Stromal cell of bone marrow (primary cell): ENCODE measurements around the gene RRAS2.
"Not testable (repeated sequence)": the region's sequence is repeated elsewhere in the genome, so short reads cannot be mapped to it uniquely, and the experiment has no call there.

Experiments used
- DNase-seq: peaks from one replicate; pipeline ENCODE4 v3.0.0-alpha.2; 2012; ENCODE audit warnings: low read depth

The RRAS2 gene

GRCh38 chr11:14358729-14359439 is at the start of gene RRAS2:
Gene RRAS2, minus strand, starts transcription at chr11:14359183. Its CDS starts 313 bp downstream, at chr11:14358870.
- peak; percentile 47 for DNase-seq

DNA sequence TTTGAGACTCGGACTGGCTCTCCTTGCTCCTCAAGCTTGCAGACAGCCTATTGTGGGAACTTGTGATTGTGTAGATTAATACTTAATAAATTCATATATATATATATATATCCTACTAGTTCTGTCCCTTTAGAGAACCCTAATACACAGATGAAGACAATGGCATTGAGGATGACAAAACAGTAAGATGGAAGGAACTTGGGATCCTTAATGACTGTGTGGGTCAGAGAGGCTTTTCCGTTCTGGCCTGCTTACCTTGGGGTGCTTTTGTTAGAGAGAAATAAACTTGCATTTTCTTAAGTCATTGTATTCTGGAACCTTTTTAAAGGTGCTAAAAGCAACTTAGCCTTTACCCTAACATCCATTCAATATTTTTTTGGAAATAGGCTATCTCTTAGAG is 49.6 kb upstream of the RRAS2 start:
- DNase-seq, result no peak

DNA sequence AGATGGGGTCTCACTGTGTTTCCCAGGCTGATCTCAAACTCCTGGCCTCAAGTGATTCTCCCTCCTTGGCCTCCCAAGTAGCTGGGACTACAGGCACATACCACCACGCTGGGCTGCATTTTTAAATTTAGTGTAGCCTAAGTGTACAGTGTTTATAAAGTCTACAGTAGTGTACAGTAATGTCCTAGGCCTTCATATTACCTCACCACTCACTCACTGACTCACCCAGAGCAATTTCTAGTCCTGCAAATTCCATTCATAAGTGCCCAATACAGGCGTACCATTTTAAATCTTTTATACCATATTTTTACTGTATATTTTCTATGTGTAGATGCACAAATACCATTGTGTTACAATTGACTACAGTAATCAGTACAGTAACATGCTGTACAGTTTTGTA is 47.1 kb upstream of the RRAS2 start:
- not testable (repeated sequence) for DNase-seq

GRCh38 chr11:14403528-14403927 is 44.5 kb upstream of the RRAS2 start:
- not testable (repeated sequence) for DNase-seq

DNA sequence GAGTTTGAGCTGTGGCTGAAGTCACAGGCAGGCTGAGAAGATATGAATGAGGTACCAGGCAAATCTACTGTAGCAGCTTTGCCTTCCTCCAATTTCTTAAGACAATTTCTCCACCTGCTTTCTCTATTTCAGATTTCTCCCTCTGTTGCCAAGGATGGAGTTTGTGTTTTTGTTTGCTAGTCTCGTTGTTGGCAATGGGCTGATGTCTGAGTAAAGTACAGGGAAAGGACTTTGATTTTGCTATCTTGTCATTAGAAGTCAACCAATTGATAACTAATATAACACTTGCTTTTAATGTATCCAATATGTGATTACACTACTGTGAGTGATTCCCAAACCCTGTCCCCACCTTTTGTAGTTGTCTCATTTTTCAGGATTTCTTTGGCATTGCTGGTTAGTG is 40.1 kb upstream of the RRAS2 start:
- no peak for DNase-seq

GRCh38 chr11:14396273-14396672 is 37.3 kb upstream of the RRAS2 start:
- DNase-seq, result no peak

DNA sequence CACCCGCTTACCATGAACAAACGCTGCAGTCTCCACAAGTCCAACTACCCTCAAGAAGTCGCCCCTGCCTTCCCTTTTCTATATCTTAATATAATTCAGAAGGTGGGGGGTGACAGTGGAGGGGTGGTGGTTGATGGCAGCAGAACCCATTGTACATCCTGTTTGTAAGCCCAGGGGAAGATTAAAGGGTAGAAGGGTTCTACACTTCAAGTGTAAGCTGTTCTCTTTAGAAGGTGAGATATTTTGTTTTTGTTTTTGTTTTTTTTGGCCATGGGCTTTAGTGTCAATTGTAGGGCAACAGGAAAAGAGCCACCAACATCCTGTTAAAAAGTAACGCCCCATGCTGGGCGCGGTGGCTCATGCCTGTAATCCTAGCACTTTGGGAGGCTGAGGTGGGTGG is 34.9 kb upstream of the RRAS2 start:
- no peak for DNase-seq

DNA sequence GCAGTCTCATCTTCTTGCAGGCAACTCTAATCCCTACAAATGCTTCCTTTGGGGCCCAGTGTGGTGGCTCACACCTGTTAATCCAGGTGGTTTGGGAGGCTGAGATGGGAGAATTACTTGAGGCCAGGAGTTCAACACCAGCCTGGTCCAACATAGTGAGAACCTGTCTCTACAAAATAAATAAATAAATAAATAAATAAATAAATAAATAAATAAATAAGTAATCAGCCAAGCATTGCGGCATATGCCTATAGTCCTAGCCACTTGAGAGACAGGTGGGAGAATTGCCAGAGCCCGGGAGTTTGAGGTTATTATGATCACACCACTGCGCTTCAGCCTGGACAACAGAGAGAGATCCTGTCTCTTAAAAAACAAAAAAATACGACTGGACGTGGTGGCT is 34.1 kb upstream of the RRAS2 start:
- no peak for DNase-seq

- DNase-seq, result no peak
These were observed 31.7 kb upstream of the RRAS2 start for GRCh38 chr11:14390669-14391068.

DNA sequence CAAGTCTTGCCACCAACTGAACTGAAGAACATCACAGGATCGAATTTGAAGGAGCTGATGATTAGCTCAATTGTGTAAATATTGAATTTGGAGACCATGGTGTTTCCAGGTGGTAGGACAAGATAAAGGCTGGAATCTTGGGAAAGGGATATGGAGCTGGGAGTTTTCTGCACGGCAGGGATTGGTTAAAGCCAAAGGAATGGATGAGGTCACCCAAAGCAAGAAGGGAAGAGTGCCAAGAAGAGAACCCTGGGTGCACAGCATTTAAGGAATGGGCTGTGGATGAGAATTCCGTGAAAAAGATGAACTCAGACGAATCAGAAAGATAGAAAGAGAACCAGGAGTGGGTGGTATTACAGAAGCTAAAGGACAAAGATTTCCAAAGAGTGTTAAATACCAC is 29.4 kb upstream of the RRAS2 start:
- no peak for DNase-seq

DNA sequence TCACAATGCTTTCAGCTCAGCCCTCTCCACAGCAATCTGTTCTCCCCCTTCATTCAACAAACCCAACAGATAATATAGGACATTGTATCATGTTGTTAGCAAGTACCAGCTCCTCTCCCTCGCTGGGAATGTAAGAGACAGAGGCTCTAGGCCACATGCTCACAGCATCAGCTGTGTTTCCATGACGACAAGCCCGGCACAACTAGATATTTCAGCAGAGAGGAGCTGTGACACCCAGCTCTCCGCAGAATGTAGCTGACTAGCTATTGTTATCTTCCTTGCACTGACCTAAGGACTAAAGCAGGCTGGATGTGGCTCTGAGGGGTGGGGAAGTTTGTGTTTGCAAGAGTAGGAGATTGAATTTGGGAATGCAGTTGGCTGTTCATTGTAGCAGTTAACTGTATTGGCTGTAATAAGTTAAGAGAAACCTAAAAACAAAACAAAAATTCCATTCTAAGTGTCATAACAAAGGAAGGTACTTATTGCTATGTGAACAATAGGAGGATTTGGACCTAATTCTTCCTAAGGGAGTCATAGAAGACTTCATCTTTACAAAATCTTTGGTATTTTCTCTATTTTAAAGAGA is 28.0 kb upstream of the RRAS2 start:
- DNase-seq, result peak; percentile 50

DNA sequence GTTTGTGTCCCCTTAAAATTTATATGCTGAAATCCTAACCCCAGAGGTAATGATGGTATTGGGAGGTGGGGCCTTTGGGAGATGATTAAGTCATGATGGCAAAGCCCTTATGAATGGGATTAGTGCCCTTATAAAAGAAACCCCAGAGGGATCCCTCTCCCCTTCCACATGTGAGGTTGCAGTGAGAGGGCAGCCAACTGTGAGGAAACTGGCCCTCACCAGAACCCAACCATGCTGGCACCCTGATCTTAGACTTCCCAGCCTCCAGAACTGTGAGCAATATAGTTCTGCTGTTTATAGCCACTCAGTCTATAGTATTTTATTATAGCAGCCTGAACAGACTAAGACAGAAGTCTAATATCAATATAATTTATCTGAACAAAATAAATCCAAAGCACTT is 27.1 kb upstream of the RRAS2 start:
- DNase-seq, result no peak

- peak; percentile 86 for DNase-seq
These were observed 25.4 kb upstream of the RRAS2 start for GRCh38 chr11:14384338-14384737.

GRCh38 chr11:14381968-14382367 is 23.0 kb upstream of the RRAS2 start:
- no peak for DNase-seq

DNA sequence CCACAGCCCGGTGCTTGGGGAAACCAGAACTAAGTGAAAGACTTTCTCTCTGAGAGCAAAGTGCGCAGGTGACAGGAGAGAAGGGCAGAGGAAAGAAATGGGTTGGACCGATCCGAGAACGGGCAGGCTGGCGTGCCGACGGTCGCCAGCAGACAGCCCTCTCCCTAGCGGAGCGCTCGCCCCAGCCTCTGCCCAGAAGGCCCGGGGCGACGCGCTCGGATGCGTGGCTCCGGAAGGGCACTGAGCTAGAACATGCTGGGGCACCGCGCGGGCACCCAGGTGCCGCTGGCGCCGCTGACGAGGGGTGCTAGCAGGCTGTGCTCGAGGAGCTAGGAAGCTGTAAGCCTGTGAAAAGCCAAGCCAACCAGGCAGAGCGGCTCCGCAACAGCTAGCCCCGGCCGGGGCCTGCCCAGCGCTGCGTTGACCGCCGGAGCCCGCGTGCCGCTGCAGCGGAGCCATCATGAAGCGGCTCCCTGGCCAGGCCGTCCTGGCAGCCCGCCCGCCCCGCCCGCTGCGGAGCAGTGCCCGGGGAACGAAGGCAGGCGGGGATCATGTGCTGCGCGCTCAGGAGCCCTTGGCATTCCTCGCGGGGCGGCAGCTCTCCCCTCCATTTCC is 22.1 kb upstream of the RRAS2 start:
- no peak for DNase-seq

- no peak for DNase-seq
These were observed 21.3 kb upstream of the RRAS2 start for GRCh38 chr11:14380125-14380936.

DNA sequence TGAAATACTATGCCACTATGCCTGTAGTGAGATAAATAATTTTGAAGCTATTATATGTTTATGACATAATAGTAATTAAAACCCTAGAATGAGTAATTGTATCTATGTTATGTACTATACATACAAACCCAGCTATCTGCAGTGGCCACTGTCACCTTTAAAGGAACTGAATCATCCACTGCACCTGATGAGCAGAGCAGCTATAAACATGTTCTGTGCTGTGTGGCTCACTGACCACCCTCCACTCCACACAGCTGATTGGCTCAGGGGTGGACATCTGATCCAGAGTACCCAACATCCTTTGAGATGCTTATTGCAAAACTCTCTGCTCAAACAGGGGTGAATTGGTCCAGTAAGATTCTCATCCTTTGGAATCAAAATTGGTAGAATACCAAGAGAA is 19.2 kb upstream of the RRAS2 start:
- DNase-seq, result no peak

- DNase-seq, result no peak
These were observed 17.9 kb upstream of the RRAS2 start for GRCh38 chr11:14376920-14377319.

DNA sequence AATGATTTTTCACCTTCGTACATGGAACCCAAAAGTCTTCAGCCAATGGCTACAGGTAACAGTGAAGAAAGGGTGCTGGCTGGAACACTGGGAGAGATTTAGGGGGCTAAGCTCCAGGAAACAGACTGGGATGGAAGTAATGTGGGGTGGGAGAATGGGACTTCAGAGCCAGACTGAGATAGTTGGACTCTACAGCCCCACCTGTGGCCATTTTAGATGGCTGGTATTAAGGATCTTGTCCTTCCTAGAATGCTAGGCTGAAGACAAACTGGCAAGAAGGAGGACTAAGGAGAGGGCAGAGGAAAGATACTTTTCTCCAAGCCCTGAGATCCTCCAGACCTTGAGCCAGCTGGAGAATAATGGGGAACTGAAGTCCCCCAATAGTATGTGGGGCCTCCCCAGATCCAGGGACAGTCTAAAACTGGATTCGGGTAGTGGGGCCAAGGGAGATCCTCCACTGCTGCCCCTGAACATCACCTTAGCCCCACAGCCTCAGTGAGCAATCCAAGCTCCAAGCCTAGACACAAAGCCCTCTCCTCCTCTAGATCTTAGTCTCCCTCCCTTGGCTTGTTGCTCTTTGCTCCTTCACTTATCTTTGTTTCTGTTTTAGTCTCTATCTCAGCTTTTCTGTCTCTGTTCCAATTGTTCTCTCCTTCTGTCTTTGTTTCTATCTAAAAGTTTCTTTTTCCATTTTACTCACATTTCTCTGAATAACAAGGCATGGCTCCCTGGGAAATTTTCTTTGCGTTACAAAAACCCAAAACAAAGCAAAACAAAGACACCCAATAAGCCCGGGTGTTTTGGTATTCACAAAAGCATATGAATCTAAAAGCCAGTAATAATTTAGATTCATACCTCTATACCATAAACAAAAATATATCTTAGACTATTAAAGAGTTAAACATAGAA is 16.2 kb upstream of the RRAS2 start:
- DNase-seq, result no peak

- DNase-seq, result peak; percentile 73
These were observed 15.1 kb upstream of the RRAS2 start for GRCh38 chr11:14373941-14374646.

DNA sequence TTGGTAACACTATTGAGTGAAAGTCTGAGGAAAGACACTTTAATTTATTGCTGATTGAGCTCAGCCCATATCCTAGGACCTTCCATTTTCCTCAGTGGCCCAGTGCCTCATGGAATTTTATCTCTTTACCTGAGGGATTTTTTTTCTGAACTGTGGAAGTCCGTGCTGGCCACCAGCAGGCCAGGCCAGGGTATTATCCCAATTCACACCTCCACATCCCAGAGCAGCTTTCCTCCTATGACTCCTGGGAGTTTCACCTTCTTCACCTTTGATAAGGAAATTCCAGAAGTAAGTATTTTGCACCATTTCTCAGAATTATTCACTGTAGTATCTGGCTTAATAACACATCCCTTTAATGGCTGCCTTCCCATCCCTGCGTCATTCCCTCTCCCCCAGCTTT is 13.0 kb upstream of the RRAS2 start:
- DNase-seq, result no peak
